OCI-LY7 (cell line): ENCODE data around the gene SYNJ2. TPM values are rescaled to one million over a fixed set of nuclear protein-coding genes. Genes with fewer than 3 reads are reported as not detected.

Experiments
- Bru-seq: library from RNA; stranded (reverse); fragments of 400-500 nt; gene quantifications from one replicate; lab custom pipeline; 2021; lab: Mats Ljungman, UMichigan
- BruChase-seq, 2 experiments: library from RNA; stranded (reverse); fragments of 400-500 nt; gene quantifications; one replicate each; lab custom pipeline; 2021; lab: Mats Ljungman, UMichigan
- BruUV-seq: library from RNA; stranded (reverse); fragments of 400-500 nt; replicated peaks from 2 replicates; lab custom pipeline; 2021; lab: Mats Ljungman, UMichigan
- CTCF ChIA-PET: fragments of 300-600 bp; sonication (Branson Sonifier 250); formaldehyde crosslinking; loops from one replicate; lab custom pipeline; 2022; ENCODE audit warnings: antibody characterized with exemption; ENCODE audit not compliant: unreplicated experiment; lab: Charles Lee
- POLR2A ChIA-PET: fragments of 300-600 bp; sonication (Branson Sonifier 250); formaldehyde crosslinking; loops from one replicate; lab custom pipeline; 2022; ENCODE audit warnings: antibody characterized with exemption; lab: Charles Lee
- DNase-seq: peaks from one replicate; pipeline ENCODE4 v3.0.0-alpha.2; 2015; ENCODE audit warnings: low spot score
- H2AFZ ChIP-seq: fragments of 200-600 bp; sonication (generic), shearing (Covaris generic); 2 replicates; pipeline ENCODE4 v1.6.1; 2014; ENCODE audit warnings: mild to moderate bottlenecking, antibody characterized with exemption, low read length, moderate library complexity
- H3K27ac ChIP-seq: fragments of 200-600 bp; sonication (generic); 2 replicates; pipeline ENCODE4 v1.5.1; 2014; ENCODE audit warnings: mixed run types, low read depth, mild to moderate bottlenecking, moderate library complexity, low read length, inconsistent platforms; ENCODE audit not compliant: poor library complexity, severe bottlenecking
- H3K36me3 ChIP-seq: fragments of 200-600 bp; sonication (generic); 2 replicates; pipeline ENCODE4 v1.6.1; 2014; ENCODE audit warnings: mild to moderate bottlenecking, antibody characterized with exemption, low read length, moderate library complexity, mixed read lengths; ENCODE audit not compliant: insufficient read depth
- H3K4me1 ChIP-seq: fragments of 200-600 bp; sonication (generic); 2 replicates; pipeline ENCODE4 v1.5.1; 2014; ENCODE audit warnings: mild to moderate bottlenecking, low read length; ENCODE audit not compliant: insufficient read depth, poor library complexity, severe bottlenecking
- H3K4me2 ChIP-seq: fragments of 200-600 bp; sonication (generic); 2 replicates; pipeline ENCODE4 v1.6.1; 2014; ENCODE audit warnings: mild to moderate bottlenecking, low read length
- H3K4me3 ChIP-seq: fragments of 200-600 bp; sonication (generic); 2 replicates; pipeline ENCODE4 v1.5.1; 2014; ENCODE audit warnings: mild to moderate bottlenecking, low read depth, low read length; ENCODE audit not compliant: poor library complexity, severe bottlenecking
- H3K79me2 ChIP-seq: fragments of 200-600 bp; sonication (generic); 2 replicates; pipeline ENCODE4 v1.6.1; 2016; ENCODE audit warnings: low read depth, mild to moderate bottlenecking, low read length, moderate library complexity, mixed read lengths; ENCODE audit not compliant: insufficient read depth
- H3K9me2 ChIP-seq: fragments of 200-600 bp; sonication (generic); 2 replicates; pipeline ENCODE4 v1.6.1; 2016; ENCODE audit warnings: mild to moderate bottlenecking, low read length, mixed read lengths; ENCODE audit not compliant: insufficient read depth
- H3K9me3 ChIP-seq: fragments of 200-600 bp; sonication (generic); 2 replicates; pipeline ENCODE4 v1.6.1; 2014; ENCODE audit warnings: mild to moderate bottlenecking, mixed run types, low read length, mixed read lengths
- H4K20me1 ChIP-seq: fragments of 200-600 bp; sonication (generic); 2 replicates; pipeline ENCODE4 v1.6.1; 2014; ENCODE audit warnings: mild to moderate bottlenecking, antibody characterized with exemption, low read length, moderate library complexity, mixed read lengths; ENCODE audit not compliant: insufficient read depth
- EZH2phosphoT487 ChIP-seq: fragments of 200-600 bp; sonication (generic); IDR thresholded peaks from 2 replicates; pipeline ENCODE4 v1.6.1; 2018; ENCODE audit warnings: low read depth, borderline replicate concordance, mild to moderate bottlenecking, mixed run types, antibody characterized with exemption, low read length, moderate library complexity, mixed read lengths
- intact Hi-C: fragments of 100-400 bp; cut with micrococcal nuclease; formaldehyde crosslinking; loops from one replicate; pipeline ENCODE4 v1.10.0; 2022; ENCODE audit not compliant: unreplicated experiment
- long read RNA-seq: library from polyadenylated mRNA; stranded (forward); transcript quantifications from one replicate; pipeline ENCODE4 v2.0.0, GENCODE V29; 2022
- total RNA-seq, 2 experiments: library from RNA; depleted of rRNA in 1 of 2; stranded (reverse); fragments of >200 nt in 1 of 2; shearing (Covaris generic) in 1 of 2; gene quantifications; 2 replicates each; pipeline ENCODE4 v1.2.3, GENCODE V29; 2014 to 2022
- TF ChIP-seq, protein P1 (sequence below): fragments of 200-600 bp; sonication (generic); conservative IDR thresholded peaks from 2 replicates; pipeline ENCODE4 v1.5.1; 2014; ENCODE audit warnings: mild to moderate bottlenecking, antibody characterized with exemption, low read length, moderate library complexity, mixed read lengths

SYNJ2 gene, protein sequence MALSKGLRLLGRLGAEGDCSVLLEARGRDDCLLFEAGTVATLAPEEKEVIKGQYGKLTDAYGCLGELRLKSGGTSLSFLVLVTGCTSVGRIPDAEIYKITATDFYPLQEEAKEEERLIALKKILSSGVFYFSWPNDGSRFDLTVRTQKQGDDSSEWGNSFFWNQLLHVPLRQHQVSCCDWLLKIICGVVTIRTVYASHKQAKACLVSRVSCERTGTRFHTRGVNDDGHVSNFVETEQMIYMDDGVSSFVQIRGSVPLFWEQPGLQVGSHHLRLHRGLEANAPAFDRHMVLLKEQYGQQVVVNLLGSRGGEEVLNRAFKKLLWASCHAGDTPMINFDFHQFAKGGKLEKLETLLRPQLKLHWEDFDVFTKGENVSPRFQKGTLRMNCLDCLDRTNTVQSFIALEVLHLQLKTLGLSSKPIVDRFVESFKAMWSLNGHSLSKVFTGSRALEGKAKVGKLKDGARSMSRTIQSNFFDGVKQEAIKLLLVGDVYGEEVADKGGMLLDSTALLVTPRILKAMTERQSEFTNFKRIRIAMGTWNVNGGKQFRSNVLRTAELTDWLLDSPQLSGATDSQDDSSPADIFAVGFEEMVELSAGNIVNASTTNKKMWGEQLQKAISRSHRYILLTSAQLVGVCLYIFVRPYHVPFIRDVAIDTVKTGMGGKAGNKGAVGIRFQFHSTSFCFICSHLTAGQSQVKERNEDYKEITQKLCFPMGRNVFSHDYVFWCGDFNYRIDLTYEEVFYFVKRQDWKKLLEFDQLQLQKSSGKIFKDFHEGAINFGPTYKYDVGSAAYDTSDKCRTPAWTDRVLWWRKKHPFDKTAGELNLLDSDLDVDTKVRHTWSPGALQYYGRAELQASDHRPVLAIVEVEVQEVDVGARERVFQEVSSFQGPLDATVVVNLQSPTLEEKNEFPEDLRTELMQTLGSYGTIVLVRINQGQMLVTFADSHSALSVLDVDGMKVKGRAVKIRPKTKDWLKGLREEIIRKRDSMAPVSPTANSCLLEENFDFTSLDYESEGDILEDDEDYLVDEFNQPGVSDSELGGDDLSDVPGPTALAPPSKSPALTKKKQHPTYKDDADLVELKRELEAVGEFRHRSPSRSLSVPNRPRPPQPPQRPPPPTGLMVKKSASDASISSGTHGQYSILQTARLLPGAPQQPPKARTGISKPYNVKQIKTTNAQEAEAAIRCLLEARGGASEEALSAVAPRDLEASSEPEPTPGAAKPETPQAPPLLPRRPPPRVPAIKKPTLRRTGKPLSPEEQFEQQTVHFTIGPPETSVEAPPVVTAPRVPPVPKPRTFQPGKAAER (N-terminal part only)
- total RNA-seq (2014; rRNA removed; shearing (Covaris generic)) (not detected in 2 replicates), total RNA-seq (2022) (0.09 and 0.21 TPM in 2 replicates), Bru-seq, nascent RNA (percentile 10 among the genes with signal in this experiment), BruChase-seq, experiment 1, labeled RNA remaining after a 6-hour chase (percentile 12 among the genes with signal in this experiment), BruChase-seq, experiment 2, labeled RNA remaining after a 2-hour chase (percentile 12 among the genes with signal in this experiment)
- long read RNA-seq: 0 reads

DNA sequence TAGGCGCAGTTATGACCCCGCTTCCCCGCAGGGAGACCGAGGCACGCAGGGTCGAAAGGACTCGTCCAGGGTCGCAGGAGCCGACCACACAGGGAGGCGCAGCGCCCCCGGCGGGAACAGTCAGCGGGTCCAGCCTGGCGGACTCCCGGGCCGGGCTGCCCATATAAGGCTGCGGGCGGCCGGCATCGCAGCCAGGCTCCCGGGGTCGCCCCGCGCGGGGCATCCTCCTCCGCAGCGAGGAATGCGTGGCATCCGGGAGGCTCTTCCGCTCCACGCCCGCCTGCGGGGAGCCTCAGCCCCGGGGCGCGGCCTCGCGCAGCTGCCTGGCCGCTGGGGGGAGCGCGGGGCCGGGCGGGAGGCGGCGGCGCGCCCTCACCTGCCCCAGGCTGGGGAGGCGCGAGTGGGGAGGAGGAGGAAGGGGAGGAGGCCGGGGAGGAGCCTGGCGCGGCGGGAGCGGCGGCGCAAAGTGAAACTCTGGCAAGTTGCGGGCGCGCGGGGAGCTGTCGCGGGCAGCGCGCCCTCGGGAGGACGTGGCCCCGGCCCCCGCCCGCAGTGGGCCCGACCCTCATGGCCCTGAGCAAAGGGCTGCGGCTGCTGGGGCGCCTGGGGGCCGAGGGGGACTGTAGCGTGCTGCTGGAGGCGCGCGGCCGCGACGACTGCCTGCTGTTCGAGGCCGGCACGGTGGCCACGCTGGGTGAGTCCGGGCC lies at the start of gene SYNJ2:
Gene SYNJ2 (plus strand): TSS at position 469 of the 707 bp plus-strand sequence. CDS start 99 bp downstream, at position 568.
- no peak for DNase-seq
- Histone ChIP-seq H3K4me1 (no peaks in the 10 kb centered on the region), H3K27ac (no peak within 1 kb of the TSS), H3K79me2 (no peaks in the 10 kb centered on the region), H2AFZ (no peak within 1 kb of the TSS), H3K4me3 (no peak within 1 kb of the TSS), H3K9me2 (no peaks in the 10 kb centered on the region), H3K9me3 (no peaks in the 10 kb centered on the region), H4K20me1 (no peaks in the 10 kb centered on the region), H3K4me2 (peak within 1 kb of the TSS; percentile 41; the same call in 1 of the 2 replicates), H3K36me3 (no peaks in the 10 kb centered on the region)
- TF ChIP-seq, protein P1, sequence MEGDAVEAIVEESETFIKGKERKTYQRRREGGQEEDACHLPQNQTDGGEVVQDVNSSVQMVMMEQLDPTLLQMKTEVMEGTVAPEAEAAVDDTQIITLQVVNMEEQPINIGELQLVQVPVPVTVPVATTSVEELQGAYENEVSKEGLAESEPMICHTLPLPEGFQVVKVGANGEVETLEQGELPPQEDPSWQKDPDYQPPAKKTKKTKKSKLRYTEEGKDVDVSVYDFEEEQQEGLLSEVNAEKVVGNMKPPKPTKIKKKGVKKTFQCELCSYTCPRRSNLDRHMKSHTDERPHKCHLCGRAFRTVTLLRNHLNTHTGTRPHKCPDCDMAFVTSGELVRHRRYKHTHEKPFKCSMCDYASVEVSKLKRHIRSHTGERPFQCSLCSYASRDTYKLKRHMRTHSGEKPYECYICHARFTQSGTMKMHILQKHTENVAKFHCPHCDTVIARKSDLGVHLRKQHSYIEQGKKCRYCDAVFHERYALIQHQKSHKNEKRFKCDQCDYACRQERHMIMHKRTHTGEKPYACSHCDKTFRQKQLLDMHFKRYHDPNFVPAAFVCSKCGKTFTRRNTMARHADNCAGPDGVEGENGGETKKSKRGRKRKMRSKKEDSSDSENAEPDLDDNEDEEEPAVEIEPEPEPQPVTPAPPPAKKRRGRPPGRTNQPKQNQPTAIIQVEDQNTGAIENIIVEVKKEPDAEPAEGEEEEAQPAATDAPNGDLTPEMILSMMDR: peak; percentile 30; the same call in 1 of the 2 replicates
- TF ChIP-seq EZH2phosphoT487: no peak
- BruUV-seq: no TSS peak
- intact Hi-C loops: no loop called here
- CTCF ChIA-PET: no interaction called here
- POLR2A ChIA-PET: no interaction called here

DNA sequence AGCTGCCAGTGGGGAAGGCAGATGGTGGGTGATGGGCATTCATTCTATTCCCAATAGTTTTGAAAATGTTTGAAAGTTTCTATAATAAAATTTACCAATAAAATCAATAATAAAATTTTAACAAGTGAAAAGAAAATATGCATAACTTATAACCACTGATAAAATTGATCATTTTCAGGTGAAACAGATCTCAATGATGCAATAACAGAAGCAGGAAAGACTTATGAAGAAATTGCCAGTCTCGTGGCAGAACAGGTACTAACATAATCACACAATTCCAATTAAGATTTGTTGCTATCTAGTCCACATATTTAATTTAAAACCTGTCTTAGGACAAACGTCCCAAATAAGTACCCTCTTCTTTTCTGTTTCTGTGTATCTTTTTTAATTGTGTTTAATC lies 45.9 kb upstream of the SYNJ2 start:
- no peaks in the 10 kb centered on the region for H4K20me1 ChIP-seq
- no peaks in the 10 kb centered on the region for H3K9me3 ChIP-seq
- H3K79me2 ChIP-seq: no peaks in the 10 kb centered on the region
- ChIA-PET POLR2A (no interaction called here), CTCF (no interaction called here)
- no peak overlapping the region for H2AFZ ChIP-seq
- H3K36me3 ChIP-seq: no peaks in the 10 kb centered on the region
- no peaks in the 10 kb centered on the region for H3K4me1 ChIP-seq
- no peak overlapping the region for H3K4me3 ChIP-seq
- DNase-seq: no peak
- TF ChIP-seq, protein P1: no peak
- TF ChIP-seq EZH2phosphoT487: no peak
- BruUV-seq: no TSS peak
- no peak overlapping the region for H3K4me2 ChIP-seq
- H3K27ac ChIP-seq: no peak overlapping the region
- H3K9me2 ChIP-seq: no peaks in the 10 kb centered on the region
- intact Hi-C loops: no loop called here
